SK-N-MC (cell line): ENCODE measurements around the gene TIFAB.

Experiments
- EZH2 ChIP-seq: fragments of 200-600 bp; sonication (generic); IDR thresholded peaks from one replicate; pipeline ENCODE4 v1.6.1; 2017; ENCODE audit warnings: antibody characterized with exemption
- POLR2AphosphoS5 ChIP-seq: IDR thresholded peaks from 2 replicates; pipeline ENCODE4 v1.6.1; 2012; ENCODE audit warnings: mild to moderate bottlenecking, low read depth, low read length, borderline replicate concordance

DNA sequence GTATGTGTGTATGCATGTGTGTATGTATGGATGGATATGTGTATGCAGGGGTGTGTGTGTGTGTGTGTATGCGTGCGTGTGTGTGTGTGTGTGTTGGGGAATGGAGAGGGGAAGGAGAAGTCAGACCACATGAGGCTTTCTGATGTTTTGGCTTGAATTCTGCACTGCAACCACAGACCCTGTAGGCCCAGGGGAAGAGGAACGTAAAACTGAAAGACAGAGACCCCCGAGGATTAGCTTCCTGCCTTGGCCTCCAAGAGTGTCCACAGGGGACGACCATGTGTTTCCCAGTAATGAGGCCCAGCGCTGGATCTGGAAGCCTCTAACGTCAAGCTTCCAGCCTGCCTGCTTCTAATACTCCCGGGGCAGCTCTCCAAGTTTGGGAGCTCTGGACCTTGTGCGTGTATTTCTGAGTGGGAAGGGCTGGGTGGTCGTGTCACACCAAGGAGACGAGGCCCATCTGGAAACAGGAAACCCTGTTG is 10.8 kb downstream of the TIFAB start:
- TF ChIP-seq EZH2 (no peak), POLR2AphosphoS5 (no peak)
